Hepatocyte (in vitro differentiated cells): Measurements from ENCODE around the gene ZMYND10.

Experiments used
- EZH2phosphoT487 ChIP-seq: fragments of 200-600 bp; sonication (generic); IDR thresholded peaks from one replicate; pipeline ENCODE4 v1.6.1; 2018; ENCODE audit warnings: antibody characterized with exemption, mild to moderate bottlenecking, low read depth, moderate library complexity; ENCODE audit not compliant: unreplicated experiment, severe bottlenecking
- TF ChIP-seq, protein P1 (sequence below): fragments of 200-600 bp; sonication (generic); IDR thresholded peaks from 2 replicates; pipeline ENCODE4 v1.5.1; 2016; ENCODE audit warnings: antibody characterized with exemption, mild to moderate bottlenecking; ENCODE audit not compliant: poor library complexity

- TF ChIP-seq, protein P1, sequence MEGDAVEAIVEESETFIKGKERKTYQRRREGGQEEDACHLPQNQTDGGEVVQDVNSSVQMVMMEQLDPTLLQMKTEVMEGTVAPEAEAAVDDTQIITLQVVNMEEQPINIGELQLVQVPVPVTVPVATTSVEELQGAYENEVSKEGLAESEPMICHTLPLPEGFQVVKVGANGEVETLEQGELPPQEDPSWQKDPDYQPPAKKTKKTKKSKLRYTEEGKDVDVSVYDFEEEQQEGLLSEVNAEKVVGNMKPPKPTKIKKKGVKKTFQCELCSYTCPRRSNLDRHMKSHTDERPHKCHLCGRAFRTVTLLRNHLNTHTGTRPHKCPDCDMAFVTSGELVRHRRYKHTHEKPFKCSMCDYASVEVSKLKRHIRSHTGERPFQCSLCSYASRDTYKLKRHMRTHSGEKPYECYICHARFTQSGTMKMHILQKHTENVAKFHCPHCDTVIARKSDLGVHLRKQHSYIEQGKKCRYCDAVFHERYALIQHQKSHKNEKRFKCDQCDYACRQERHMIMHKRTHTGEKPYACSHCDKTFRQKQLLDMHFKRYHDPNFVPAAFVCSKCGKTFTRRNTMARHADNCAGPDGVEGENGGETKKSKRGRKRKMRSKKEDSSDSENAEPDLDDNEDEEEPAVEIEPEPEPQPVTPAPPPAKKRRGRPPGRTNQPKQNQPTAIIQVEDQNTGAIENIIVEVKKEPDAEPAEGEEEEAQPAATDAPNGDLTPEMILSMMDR, result no peak
- TF ChIP-seq EZH2phosphoT487, result no peak
These were observed 11.9 kb upstream of the ZMYND10 start for GRCh38 chr3:50357481-50357880.
